Nephron (organoid): ENCODE results near the gene SREBF1.

Experiments used
- H3K27ac Mint-ChIP-seq, 3 experiments: 2 replicates each; pipeline ENCODE4 v1.8.0; 2020; ENCODE audit warnings: mixed read lengths in 3 of 3, mild to moderate bottlenecking in 2 of 3, moderate library complexity in 1 of 3
- H3K27me3 Mint-ChIP-seq: 2 replicates; pipeline ENCODE4 v1.8.0; 2021; ENCODE audit warnings: low read depth, mild to moderate bottlenecking, moderate library complexity, mixed read lengths
- H3K36me3 Mint-ChIP-seq: 2 replicates; pipeline ENCODE4 v1.8.0; 2020; ENCODE audit warnings: low read depth, mixed read lengths
- H3K4me1 Mint-ChIP-seq: 2 replicates; pipeline ENCODE4 v1.8.0; 2020; ENCODE audit warnings: mixed read lengths
- H3K4me3 Mint-ChIP-seq, 3 experiments: 2 replicates each; pipeline ENCODE4 v1.8.0; 2020; ENCODE audit warnings: mild to moderate bottlenecking in 3 of 3, mixed read lengths in 3 of 3, moderate library complexity in 2 of 3
- H3K9me3 Mint-ChIP-seq: 2 replicates; pipeline ENCODE4 v1.8.0; 2020; ENCODE audit warnings: mixed read lengths
- TF ChIP-seq, protein P1 (sequence below), 3 experiments: fragments of 200-600 bp; sonication (generic); IDR thresholded peaks; one replicate each; pipeline ENCODE4 v1.5.0; 2021; ENCODE audit warnings: antibody characterized with exemption in 3 of 3; ENCODE audit not compliant: unreplicated experiment in 3 of 3

The SREBF1 gene

DNA sequence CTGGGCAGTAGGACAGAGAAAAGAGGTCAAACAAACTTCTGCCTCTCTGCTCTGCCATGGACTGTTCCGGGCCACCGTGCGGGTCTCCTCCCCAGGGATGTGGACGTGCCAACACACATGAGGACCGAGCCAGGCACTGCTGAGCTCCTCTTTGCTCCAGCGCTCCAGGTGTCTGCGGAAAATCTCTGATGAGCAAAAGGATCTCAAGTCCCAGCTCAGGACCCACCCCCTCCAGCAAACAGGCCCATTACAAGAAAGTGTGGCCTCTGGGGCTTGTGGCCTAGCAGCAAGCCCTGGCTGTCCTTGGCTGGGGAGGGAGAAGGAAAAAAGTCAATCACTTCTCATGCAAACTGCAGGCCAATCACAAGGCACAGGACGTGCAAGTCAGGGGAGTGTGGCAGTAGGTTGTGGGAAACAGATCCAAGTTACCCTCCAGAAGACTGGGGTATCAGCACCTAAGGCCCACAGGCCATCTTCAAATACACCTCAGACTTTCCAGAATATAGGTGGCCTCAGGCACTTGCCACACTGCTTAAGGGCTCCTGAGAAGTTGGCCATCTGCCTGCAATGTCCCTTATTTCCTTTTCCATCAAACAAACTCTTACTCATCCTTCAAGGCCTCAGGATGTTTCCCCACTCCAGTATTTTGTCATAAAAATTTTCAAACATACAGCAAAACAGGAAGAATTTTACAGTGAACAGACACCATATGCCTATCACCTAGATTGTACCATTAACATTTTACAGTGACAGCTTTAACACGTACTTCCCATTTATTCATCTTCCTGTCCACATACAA lies 36.0 kb upstream of the SREBF1 start:
- Mint-ChIP-seq H3K4me3 (no peak overlapping the region), H3K27ac (peak overlapping the region; percentile 73 to 84 (median 78)), H3K27me3 (no peaks in the 10 kb centered on the region), H3K9me3 (no peaks in the 10 kb centered on the region), H3K4me1 (peaks cover 69% of the 10 kb centered on the region), H3K36me3 (peaks cover 15% of the 10 kb centered on the region)
- TF ChIP-seq, protein P1, sequence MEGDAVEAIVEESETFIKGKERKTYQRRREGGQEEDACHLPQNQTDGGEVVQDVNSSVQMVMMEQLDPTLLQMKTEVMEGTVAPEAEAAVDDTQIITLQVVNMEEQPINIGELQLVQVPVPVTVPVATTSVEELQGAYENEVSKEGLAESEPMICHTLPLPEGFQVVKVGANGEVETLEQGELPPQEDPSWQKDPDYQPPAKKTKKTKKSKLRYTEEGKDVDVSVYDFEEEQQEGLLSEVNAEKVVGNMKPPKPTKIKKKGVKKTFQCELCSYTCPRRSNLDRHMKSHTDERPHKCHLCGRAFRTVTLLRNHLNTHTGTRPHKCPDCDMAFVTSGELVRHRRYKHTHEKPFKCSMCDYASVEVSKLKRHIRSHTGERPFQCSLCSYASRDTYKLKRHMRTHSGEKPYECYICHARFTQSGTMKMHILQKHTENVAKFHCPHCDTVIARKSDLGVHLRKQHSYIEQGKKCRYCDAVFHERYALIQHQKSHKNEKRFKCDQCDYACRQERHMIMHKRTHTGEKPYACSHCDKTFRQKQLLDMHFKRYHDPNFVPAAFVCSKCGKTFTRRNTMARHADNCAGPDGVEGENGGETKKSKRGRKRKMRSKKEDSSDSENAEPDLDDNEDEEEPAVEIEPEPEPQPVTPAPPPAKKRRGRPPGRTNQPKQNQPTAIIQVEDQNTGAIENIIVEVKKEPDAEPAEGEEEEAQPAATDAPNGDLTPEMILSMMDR (IDR thresholded peaks at IDR 0.05; ENCODE audit: unreplicated experiment in 3 of 3), result no peak

DNA sequence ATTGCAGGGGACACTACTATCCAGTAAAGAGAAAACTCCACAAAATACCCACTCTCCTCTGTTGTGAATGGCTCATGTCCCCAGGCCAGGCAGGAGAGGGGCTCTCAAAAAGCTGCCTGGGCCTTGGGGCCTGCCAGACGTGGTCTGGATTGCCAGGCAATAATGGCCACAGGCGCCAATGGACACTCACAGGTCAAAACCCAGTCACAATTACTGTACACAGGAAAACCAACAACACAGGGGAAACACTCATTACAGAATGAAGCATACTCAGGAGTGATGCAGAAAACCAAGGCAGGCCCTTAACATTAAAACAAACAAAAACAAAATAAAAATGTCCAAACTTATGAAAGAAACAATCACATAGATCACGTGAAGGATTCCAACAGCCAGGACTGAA lies 35.1 kb upstream of the SREBF1 start:
- TF ChIP-seq, protein P1 (IDR thresholded peaks at IDR 0.05; ENCODE audit: unreplicated experiment in 3 of 3), result no peak

DNA sequence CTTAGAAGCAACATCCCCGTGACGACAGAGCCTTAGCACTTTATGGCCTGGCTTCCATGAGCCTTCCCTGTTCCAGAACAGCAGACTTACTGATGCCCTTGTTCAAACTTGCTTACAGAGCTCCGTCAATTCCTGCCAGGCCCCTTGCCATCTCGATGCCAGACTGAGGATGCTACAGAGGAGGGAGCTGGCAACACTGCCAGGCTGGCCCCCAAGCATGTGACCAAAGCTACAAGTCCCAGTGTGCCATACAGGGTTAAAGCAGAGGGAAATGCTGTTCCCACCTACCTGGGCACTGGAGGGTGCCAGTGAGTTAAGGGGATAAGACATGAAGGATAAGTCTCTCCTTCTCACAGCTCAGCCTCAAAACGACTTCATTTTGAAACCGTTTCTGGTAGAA lies 33.5 kb upstream of the SREBF1 start:
- no peaks in the 10 kb centered on the region for H3K9me3 Mint-ChIP-seq
- TF ChIP-seq, protein P1 (IDR thresholded peaks at IDR 0.05; ENCODE audit: unreplicated experiment in 3 of 3), result no peak
- H3K4me3 Mint-ChIP-seq, result no peak overlapping the region
- H3K27me3 Mint-ChIP-seq, result no peaks in the 10 kb centered on the region
- peaks cover 12% of the 10 kb centered on the region for H3K36me3 Mint-ChIP-seq
- H3K4me1 Mint-ChIP-seq, result peaks cover 51% of the 10 kb centered on the region
- H3K27ac Mint-ChIP-seq, result peak overlapping the region in 1 of 3 experiments; percentile 15

More for the DNA sequence above, 35.1 kb upstream of the SREBF1 start:
- Mint-ChIP-seq H3K4me3 (no peak overlapping the region), H3K4me1 (peaks cover 67% of the 10 kb centered on the region), H3K27me3 (no peaks in the 10 kb centered on the region), H3K27ac (peak overlapping the region; percentile 25 to 84 (median 47)), H3K9me3 (no peaks in the 10 kb centered on the region), H3K36me3 (peaks cover 15% of the 10 kb centered on the region)

DNA sequence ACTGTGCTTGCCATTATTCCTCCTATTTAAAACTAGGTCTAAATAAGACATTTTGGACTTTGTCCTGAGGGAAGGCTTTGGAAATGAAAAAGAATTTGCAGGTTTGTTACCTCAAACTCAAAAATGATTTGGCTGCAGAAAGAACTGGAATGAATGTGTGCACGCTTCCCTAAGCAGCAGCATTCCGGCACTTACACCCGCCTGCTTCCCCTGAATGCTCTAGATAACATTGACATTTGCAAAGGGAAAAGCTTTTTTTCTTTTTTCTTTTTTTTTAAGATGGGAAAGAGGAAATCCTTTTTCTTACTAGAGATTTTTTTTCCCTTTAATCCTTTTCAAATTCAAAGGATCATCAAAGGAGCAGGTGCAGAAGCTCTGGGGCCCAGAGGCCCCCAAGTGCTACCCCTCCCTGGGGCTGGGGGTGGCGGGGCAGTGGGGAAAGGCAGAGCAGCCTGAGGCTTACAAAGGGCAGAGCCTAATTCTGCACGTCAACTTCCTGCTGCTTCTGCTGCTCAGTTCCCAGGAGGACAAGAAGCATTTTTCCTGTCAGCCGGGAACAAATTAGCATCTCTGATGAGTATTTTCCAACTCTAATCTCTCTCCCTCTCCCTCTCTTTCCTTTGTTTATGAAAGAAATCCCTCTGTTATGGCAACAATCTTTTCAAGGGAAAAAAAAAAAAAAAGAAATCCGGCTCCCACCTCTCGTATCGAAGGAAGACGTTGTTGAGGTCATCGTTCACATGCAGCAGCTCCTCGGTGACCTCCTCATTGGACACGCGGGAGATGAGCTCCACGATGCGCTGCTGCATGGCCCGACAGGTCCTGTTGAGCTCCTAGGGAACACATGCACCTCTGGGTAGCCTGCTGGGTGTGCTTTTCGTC lies 32.1 kb upstream of the SREBF1 start:
- H3K4me1 Mint-ChIP-seq, result peaks cover 50% of the 10 kb centered on the region
- no peak overlapping the region for H3K4me3 Mint-ChIP-seq
- TF ChIP-seq, protein P1 (IDR thresholded peaks at IDR 0.05; ENCODE audit: unreplicated experiment in 3 of 3), result no peak

DNA sequence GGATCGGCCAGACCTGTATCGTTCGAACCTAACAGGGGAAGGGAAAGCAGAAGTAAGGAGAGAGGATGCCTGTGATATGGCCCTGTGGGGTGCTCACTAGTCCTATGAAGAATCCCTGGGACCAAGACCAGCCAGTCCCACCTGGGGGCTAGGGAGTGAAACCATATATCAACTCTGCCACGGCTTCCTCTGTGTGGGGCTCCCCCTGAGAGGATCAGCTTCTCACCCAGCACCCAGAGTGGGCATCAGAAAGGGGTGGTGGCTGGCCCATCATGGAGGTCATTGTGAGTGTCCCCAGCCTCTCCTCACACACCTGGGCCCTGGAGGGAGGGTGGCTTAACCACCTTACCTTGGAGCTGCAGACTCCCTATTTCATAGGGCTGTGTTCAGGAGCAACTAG lies 30.1 kb upstream of the SREBF1 start:
- TF ChIP-seq, protein P1 (IDR thresholded peaks at IDR 0.05; ENCODE audit: unreplicated experiment in 3 of 3), result no peak
- peaks cover 15% of the 10 kb centered on the region for H3K36me3 Mint-ChIP-seq
- no peak overlapping the region for H3K4me3 Mint-ChIP-seq
- no peaks in the 10 kb centered on the region for H3K27me3 Mint-ChIP-seq
- H3K4me1 Mint-ChIP-seq, result peaks cover 35% of the 10 kb centered on the region
- H3K27ac Mint-ChIP-seq, result no peak overlapping the region
- no peaks in the 10 kb centered on the region for H3K9me3 Mint-ChIP-seq

More for the DNA sequence above, 32.1 kb upstream of the SREBF1 start:
- H3K27me3 Mint-ChIP-seq, result no peaks in the 10 kb centered on the region
- H3K9me3 Mint-ChIP-seq, result no peaks in the 10 kb centered on the region
- peak overlapping the region; percentile 60 to 77 (median 70) for H3K27ac Mint-ChIP-seq
- H3K36me3 Mint-ChIP-seq, result peaks cover 11% of the 10 kb centered on the region
